ENCODE results near the gene ANKS6.

ANKS6 gene

GRCh38 chr9:98796364-98797101 is at the start of gene ANKS6:
Gene ANKS6, minus strand, starts transcription at chr9:98796555. Its CDS starts 64 bp downstream, at chr9:98796491.
- DNase-seq = peak in 1 of 2 experiments; percentile 77

- DNase-seq = no peak
Measured at GRCh38 chr9:98846081-98846480, 49.7 kb upstream of the ANKS6 start.

GRCh38 chr9:98842510-98842909 is 46.2 kb upstream of the ANKS6 start:
- no peak for DNase-seq

GRCh38 chr9:98839724-98840123 is 43.4 kb upstream of the ANKS6 start:
- DNase-seq = no peak

GRCh38 chr9:98838868-98839565 is 42.7 kb upstream of the ANKS6 start:
- no peak for DNase-seq

GRCh38 chr9:98838155-98838867 is 42.0 kb upstream of the ANKS6 start:
- peak in 1 of 2 experiments; percentile 9 for DNase-seq

GRCh38 chr9:98837516-98837915 is 41.2 kb upstream of the ANKS6 start:
- DNase-seq = no peak

- DNase-seq = no peak
Measured at GRCh38 chr9:98836206-98836605, 39.9 kb upstream of the ANKS6 start.

- DNase-seq = no peak
Measured at GRCh38 chr9:98834386-98834785, 38.0 kb upstream of the ANKS6 start.

GRCh38 chr9:98833090-98833956 is 37.0 kb upstream of the ANKS6 start:
- DNase-seq = no peak

GRCh38 chr9:98832768-98833089 is 36.4 kb upstream of the ANKS6 start:
- no peak for DNase-seq

- DNase-seq = no peak
Measured at GRCh38 chr9:98831696-98832095, 35.3 kb upstream of the ANKS6 start.

- no peak for DNase-seq
Measured at GRCh38 chr9:98830554-98830953, 34.2 kb upstream of the ANKS6 start.

- no peak for DNase-seq
Measured at GRCh38 chr9:98829766-98830165, 33.4 kb upstream of the ANKS6 start.

GRCh38 chr9:98826716-98827115 is 30.4 kb upstream of the ANKS6 start:
- no peak for DNase-seq

- no peak for DNase-seq
Measured at GRCh38 chr9:98825414-98825813, 29.1 kb upstream of the ANKS6 start.

- no peak for DNase-seq
Measured at GRCh38 chr9:98823666-98824334, 27.4 kb upstream of the ANKS6 start.

- DNase-seq = no peak
Measured at GRCh38 chr9:98822661-98823060, 26.3 kb upstream of the ANKS6 start.

- DNase-seq = no peak
Measured at GRCh38 chr9:98821831-98822230, 25.5 kb upstream of the ANKS6 start.

GRCh38 chr9:98819231-98819630 is 22.9 kb upstream of the ANKS6 start:
- no peak for DNase-seq

GRCh38 chr9:98818764-98819163 is 22.4 kb upstream of the ANKS6 start:
- DNase-seq = no peak

GRCh38 chr9:98815391-98815951 is 19.1 kb upstream of the ANKS6 start:
- no peak for DNase-seq
